Measurements from ENCODE around the gene ARX.

ARX gene

DNA sequence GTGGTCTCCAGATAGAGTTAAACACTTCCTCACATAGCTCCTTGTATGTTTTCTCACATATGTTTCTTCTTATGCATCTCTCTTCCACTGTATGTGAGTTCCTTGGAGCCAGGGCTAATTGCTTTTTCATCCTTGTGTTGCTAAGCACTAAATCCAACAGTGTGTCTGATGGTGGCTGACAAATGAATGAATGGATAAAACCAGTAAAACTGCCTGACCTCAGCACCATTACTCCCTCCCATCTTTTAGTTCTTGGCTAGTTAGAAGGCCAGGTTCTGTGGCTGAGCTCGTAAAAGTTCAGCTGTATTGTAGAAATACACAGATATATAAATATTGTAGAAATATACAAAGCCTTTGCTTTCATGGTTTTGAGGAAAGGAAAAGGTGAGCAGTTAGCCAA lies 50.4 kb downstream of the ARX start:
- TF ChIP-seq, protein P1, sequence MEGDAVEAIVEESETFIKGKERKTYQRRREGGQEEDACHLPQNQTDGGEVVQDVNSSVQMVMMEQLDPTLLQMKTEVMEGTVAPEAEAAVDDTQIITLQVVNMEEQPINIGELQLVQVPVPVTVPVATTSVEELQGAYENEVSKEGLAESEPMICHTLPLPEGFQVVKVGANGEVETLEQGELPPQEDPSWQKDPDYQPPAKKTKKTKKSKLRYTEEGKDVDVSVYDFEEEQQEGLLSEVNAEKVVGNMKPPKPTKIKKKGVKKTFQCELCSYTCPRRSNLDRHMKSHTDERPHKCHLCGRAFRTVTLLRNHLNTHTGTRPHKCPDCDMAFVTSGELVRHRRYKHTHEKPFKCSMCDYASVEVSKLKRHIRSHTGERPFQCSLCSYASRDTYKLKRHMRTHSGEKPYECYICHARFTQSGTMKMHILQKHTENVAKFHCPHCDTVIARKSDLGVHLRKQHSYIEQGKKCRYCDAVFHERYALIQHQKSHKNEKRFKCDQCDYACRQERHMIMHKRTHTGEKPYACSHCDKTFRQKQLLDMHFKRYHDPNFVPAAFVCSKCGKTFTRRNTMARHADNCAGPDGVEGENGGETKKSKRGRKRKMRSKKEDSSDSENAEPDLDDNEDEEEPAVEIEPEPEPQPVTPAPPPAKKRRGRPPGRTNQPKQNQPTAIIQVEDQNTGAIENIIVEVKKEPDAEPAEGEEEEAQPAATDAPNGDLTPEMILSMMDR (IDR thresholded peaks at IDR 0.05): no peak

DNA sequence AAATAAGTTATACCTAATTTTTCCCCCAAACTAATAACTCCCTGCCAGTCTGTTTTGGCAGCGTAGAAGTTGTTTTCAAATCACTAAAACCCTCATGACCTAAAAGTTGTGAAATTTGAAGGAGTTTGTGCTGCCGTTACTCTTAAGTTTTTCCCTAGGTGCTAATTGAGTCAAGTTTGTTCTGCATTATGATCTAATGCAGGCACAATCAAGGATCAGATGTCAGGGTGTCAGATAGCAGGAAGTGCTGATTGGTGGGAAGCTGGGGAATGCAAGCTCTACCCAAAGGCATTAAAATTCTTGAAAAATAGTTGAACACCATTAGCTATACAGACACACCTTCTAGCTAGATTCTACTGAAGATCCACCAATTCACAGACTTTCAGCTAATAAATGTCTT lies 51.9 kb downstream of the ARX start:
- TF ChIP-seq, protein P1 (IDR thresholded peaks at IDR 0.05): no peak

DNA sequence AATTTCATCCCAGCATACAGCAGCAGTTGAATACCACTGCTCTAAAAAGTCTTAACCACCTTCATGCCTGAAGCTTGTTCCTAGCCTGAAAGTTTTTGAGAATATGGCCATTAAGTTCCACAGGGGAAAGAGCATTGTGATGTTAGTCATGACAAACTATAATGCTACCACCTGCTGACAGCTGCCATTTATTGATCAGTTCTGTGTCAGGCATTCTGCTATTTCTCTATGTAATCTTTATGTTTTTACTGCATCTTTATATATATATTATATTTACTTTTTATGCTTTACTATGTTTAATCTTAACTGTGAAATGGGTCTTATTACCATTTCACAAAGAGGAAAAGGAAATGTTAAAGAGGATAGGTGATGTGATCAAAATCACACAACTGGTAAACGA lies 54.0 kb downstream of the ARX start:
- TF ChIP-seq, protein P1 (IDR thresholded peaks at IDR 0.05): no peak

DNA sequence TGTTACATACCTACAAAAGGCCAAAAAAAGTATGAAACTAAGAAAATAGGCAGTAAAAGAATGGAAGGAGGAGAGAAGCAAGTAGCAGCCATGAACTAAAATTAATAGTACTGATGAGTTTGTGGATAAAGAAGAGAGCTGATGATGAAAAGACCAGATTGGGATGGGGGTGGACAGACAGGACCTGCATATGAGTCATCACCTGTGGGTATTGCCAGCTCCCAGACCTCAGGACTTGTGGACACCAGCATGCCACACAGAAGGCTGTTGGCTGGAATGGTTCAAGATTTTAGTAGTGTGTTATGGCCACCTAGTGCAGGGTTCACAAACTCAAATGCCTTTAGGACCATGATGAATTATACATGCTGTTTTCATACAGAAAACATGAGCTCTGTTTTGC lies 58.9 kb downstream of the ARX start:
- TF ChIP-seq, protein P1 (IDR thresholded peaks at IDR 0.05): no peak

DNA sequence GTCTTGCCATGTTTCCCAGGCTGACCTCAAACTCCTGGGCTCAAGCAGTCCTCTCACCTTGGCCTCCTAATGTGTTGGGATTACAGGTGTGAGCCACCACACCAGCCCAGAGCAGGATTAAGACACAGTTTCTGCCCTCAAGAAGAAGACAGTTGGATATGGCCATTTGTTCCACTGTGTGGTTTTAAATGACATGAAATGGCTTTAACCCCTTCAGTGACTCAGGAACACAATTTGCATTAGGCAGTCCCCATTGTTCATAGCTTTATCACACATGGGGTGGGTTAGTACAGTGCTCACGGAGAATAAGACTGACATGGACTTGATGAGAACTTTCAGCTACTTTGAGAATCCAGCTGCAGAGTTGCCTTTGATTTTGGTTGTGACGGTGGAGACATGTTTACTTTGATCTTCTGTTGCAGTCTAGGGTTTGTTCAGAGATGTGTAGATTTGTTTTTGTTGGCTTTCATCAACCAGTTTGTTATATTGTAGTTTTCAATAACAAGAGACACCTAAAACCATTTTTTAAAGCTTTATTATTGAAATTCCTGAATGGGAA lies 60.3 kb downstream of the ARX start:
- TF ChIP-seq, protein P1 (IDR thresholded peaks at IDR 0.05): no peak

DNA sequence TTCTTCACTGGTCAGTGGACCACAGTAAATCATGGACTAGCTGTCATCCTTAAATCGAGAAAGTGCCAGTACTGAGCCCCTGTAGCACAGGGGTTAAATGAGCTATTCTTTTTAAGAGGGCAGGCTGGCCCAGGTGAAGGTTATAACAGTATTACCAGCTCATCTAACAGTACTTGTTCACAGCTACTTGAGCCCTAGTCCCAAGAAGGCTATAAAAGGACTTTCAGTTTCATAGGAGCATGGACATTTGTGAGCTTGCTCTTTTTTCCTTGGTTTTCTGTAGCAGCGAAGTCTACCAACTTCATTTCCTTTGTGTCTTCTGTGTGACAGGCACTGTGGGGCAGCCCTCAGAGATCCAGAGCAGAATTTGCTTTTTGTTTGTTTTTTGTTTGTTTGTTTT lies 61.0 kb downstream of the ARX start:
- TF ChIP-seq, protein P1 (IDR thresholded peaks at IDR 0.05): no peak

Measured in LNCAP (cell line).